ENCODE measurements around the gene FOXA3.

Gene FOXA3

DNA sequence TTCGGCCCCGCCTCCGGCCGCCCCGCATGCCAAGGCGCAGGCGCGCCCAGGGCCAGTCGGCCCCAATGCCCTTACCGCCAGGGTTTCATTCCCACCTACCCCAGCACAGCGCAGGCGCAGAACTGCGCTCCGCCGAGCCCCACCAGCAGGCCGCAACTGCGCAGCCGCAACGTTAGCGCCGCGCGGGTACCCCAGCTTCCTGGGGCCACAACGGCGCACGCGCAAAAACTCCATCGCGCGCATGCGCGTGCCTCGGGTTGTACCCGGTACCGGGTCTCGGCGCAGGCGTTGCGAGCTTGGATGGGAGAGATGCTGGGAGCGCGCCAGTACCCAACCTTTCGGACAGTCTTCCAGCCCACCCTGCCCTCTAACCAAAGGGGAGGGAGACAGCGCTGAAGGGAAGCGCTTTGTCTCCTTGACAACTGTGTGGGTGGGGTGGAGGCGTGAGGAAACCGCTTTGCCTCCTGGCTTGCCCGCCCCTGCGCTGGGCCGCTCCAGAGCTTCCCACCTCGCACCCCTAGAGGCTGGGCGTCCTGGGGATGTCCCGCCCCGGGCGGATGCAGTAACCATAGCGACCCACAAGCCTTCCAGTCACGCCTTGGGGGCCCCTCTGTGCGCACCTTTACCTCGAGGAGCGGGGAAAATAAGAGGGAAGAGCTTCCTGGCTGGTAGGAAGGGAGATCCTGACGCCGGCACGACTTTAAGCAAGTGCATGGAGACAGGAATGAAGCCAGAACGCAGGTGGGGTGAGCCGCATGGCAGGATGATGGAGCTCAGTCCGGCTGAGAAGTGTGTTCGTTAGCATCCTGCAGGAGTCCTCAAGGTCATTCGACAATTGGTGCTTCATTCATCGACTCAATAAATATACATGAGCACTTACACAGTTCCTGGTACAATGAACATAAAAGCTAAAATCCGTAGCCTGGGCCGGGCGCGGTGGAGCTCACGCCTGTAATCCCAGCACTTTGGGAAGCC is 38.8 kb downstream of the FOXA3 start (continued):
- no peak for TF ChIP-seq ZFP41 (tag by site-specific recombination; IDR thresholded peaks at IDR 0.05; ENCODE audit: borderline replicate concordance)
- TF ChIP-seq GLIS2 (tag by site-specific recombination; IDR thresholded peaks at IDR 0.05): peak; percentile 81
- no peak for TF ChIP-seq ZNF777 (tag by site-specific recombination; IDR thresholded peaks at IDR 0.05; ENCODE audit: borderline replicate concordance)
- TF ChIP-seq, protein P1, sequence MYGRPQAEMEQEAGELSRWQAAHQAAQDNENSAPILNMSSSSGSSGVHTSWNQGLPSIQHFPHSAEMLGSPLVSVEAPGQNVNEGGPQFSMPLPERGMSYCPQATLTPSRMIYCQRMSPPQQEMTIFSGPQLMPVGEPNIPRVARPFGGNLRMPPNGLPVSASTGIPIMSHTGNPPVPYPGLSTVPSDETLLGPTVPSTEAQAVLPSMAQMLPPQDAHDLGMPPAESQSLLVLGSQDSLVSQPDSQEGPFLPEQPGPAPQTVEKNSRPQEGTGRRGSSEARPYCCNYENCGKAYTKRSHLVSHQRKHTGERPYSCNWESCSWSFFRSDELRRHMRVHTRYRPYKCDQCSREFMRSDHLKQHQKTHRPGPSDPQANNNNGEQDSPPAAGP (tag by site-specific recombination; IDR thresholded peaks at IDR 0.05): no peak
- TF ChIP-seq ZNF274 (IDR thresholded peaks at IDR 0.05; ENCODE audit: low read length): no peak
- no peak for TF ChIP-seq ZNF274 (tag by site-specific recombination; IDR thresholded peaks at IDR 0.05; ENCODE audit: borderline replicate concordance)
- no peak for TF ChIP-seq ZNF571 (tag by site-specific recombination; IDR thresholded peaks at IDR 0.05)
- no peak for TF ChIP-seq ZNF140 (tag by site-specific recombination; IDR thresholded peaks at IDR 0.05)
- no peak for TF ChIP-seq ZNF560 (tag by site-specific recombination; IDR thresholded peaks at IDR 0.05; ENCODE audit: borderline replicate concordance)
- no peak for TF ChIP-seq ZNF544 (tag by site-specific recombination; IDR thresholded peaks at IDR 0.05)
- TF ChIP-seq BCL11A (tag by site-specific recombination; IDR thresholded peaks at IDR 0.05; ENCODE audit: low read depth): no peak
- no peak for TF ChIP-seq GFI1B (tag by site-specific recombination; IDR thresholded peaks at IDR 0.05)
- TF ChIP-seq TCF7L2 (IDR thresholded peaks at IDR 0.05; ENCODE audit: borderline replicate concordance, low read depth, low read length): no peak
- TF ChIP-seq ZNF76 (tag by site-specific recombination; IDR thresholded peaks at IDR 0.05; ENCODE audit: borderline replicate concordance, low read depth): peak; percentile 61; the same call in 1 of the 2 replicates
- no peak for TF ChIP-seq YY1 (tag by site-specific recombination; IDR thresholded peaks at IDR 0.05)
- TF ChIP-seq ZBTB20 (tag by site-specific recombination; IDR thresholded peaks at IDR 0.05): peak; percentile 38; the same call in 1 of the 2 replicates
- no peak for TF ChIP-seq ZNF146 (tag by site-specific recombination; IDR thresholded peaks at IDR 0.05)
- TF ChIP-seq ZNF350 (tag by site-specific recombination; IDR thresholded peaks at IDR 0.05): no peak
- TF ChIP-seq, protein P2, sequence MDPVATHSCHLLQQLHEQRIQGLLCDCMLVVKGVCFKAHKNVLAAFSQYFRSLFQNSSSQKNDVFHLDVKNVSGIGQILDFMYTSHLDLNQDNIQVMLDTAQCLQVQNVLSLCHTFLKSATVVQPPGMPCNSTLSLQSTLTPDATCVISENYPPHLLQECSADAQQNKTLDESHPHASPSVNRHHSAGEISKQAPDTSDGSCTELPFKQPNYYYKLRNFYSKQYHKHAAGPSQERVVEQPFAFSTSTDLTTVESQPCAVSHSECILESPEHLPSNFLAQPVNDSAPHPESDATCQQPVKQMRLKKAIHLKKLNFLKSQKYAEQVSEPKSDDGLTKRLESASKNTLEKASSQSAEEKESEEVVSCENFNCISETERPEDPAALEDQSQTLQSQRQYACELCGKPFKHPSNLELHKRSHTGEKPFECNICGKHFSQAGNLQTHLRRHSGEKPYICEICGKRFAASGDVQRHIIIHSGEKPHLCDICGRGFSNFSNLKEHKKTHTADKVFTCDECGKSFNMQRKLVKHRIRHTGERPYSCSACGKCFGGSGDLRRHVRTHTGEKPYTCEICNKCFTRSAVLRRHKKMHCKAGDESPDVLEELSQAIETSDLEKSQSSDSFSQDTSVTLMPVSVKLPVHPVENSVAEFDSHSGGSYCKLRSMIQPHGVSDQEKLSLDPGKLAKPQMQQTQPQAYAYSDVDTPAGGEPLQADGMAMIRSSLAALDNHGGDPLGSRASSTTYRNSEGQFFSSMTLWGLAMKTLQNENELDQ (tag by site-specific recombination; IDR thresholded peaks at IDR 0.05; ENCODE audit: low read depth): no peak
- no peak for TF ChIP-seq PRDM2 (tag by site-specific recombination; IDR thresholded peaks at IDR 0.05; ENCODE audit: borderline replicate concordance)
- no peak for TF ChIP-seq ZNF311 (tag by site-specific recombination; IDR thresholded peaks at IDR 0.05; ENCODE audit: borderline replicate concordance)
- peak; percentile 65 for TF ChIP-seq ZNF398 (tag by site-specific recombination; IDR thresholded peaks at IDR 0.05)
- TF ChIP-seq ZNF423 (tag by site-specific recombination; IDR thresholded peaks at IDR 0.05): no peak
- no peak for TF ChIP-seq ZNF707 (tag by site-specific recombination; IDR thresholded peaks at IDR 0.05)
- no peak for TF ChIP-seq ZNF624 (tag by site-specific recombination; IDR thresholded peaks at IDR 0.05)
- TF ChIP-seq ZSCAN23 (tag by site-specific recombination; IDR thresholded peaks at IDR 0.05): no peak
- no peak for TF ChIP-seq ZNF19 (tag by site-specific recombination; IDR thresholded peaks at IDR 0.05; ENCODE audit: low read depth)
- TF ChIP-seq SP7 (tag by site-specific recombination; IDR thresholded peaks at IDR 0.05): peak; percentile 31

Data from HEK293 (cell line).